Measurements from ENCODE around the gene VPS13D.

Gene VPS13D

GRCh38 chr1:12184008-12184681 lies 45.7 kb upstream of the VPS13D start:
- no peak for TF ChIP-seq CTCF (IDR thresholded peaks at IDR 0.05; ENCODE audit: control insufficient read depth, extremely low read depth, insufficient read depth)
- no peak overlapping the region for H3K4me3 ChIP-seq (ENCODE audit: low read depth, low read length)
- no peak for DNase-seq (ENCODE audit: low read depth)

- TF ChIP-seq CTCF (IDR thresholded peaks at IDR 0.05; ENCODE audit: control insufficient read depth, extremely low read depth, insufficient read depth) = no peak
- no peak overlapping the region for H3K4me3 ChIP-seq (ENCODE audit: low read depth, low read length)
- no peak for DNase-seq (ENCODE audit: low read depth)
Observed at GRCh38 chr1:12185036-12185917, 44.6 kb upstream of the VPS13D start.

GRCh38 chr1:12185918-12186678 lies 43.7 kb upstream of the VPS13D start:
- no peak overlapping the region for H3K4me3 ChIP-seq (ENCODE audit: low read depth, low read length)
- no peak for TF ChIP-seq CTCF (IDR thresholded peaks at IDR 0.05; ENCODE audit: control insufficient read depth, extremely low read depth, insufficient read depth)
- no peak for DNase-seq (ENCODE audit: low read depth)

GRCh38 chr1:12186679-12186985 lies 43.2 kb upstream of the VPS13D start:
- no peak for TF ChIP-seq CTCF (IDR thresholded peaks at IDR 0.05; ENCODE audit: control insufficient read depth, extremely low read depth, insufficient read depth)
- no peak overlapping the region for H3K4me3 ChIP-seq (ENCODE audit: low read depth, low read length)
- DNase-seq (ENCODE audit: low read depth) = no peak

- no peak overlapping the region for H3K4me3 ChIP-seq (ENCODE audit: low read depth, low read length)
- no peak for TF ChIP-seq CTCF (IDR thresholded peaks at IDR 0.05; ENCODE audit: control insufficient read depth, extremely low read depth, insufficient read depth)
- DNase-seq (ENCODE audit: low read depth) = no peak
Observed at GRCh38 chr1:12188115-12188514, 41.7 kb upstream of the VPS13D start.

- no peak for TF ChIP-seq CTCF (IDR thresholded peaks at IDR 0.05; ENCODE audit: control insufficient read depth, extremely low read depth, insufficient read depth)
- H3K4me3 ChIP-seq (ENCODE audit: low read depth, low read length) = no peak overlapping the region
- peak; percentile 65 for DNase-seq (ENCODE audit: low read depth)
Observed at GRCh38 chr1:12188657-12189327, 41.0 kb upstream of the VPS13D start.

Measured in LNCaP clone FGC (cell line).